ENCODE measurements around the gene ACSL1.

ACSL1 gene

DNA sequence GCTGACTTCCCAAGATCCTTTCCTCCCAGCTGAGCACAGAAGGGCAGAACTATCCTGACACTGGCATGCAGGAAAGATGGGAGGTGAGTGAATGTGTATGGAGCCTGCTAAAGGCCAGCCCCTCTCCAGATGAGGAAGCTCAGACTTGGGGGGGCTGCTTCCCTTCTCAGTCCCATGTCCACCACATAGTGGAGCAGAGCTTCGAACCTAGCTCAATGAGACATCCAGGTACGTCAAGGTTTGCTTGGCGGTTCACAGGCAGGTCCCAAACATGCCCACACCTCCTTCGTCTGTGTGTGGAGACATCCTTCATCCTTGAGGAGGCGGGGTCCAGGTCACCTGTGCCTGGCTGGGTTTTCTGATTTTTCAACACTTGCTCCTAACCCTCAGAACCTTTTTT, 31.3 kb downstream of the ACSL1 start:
- TF ChIP-seq, protein P1, sequence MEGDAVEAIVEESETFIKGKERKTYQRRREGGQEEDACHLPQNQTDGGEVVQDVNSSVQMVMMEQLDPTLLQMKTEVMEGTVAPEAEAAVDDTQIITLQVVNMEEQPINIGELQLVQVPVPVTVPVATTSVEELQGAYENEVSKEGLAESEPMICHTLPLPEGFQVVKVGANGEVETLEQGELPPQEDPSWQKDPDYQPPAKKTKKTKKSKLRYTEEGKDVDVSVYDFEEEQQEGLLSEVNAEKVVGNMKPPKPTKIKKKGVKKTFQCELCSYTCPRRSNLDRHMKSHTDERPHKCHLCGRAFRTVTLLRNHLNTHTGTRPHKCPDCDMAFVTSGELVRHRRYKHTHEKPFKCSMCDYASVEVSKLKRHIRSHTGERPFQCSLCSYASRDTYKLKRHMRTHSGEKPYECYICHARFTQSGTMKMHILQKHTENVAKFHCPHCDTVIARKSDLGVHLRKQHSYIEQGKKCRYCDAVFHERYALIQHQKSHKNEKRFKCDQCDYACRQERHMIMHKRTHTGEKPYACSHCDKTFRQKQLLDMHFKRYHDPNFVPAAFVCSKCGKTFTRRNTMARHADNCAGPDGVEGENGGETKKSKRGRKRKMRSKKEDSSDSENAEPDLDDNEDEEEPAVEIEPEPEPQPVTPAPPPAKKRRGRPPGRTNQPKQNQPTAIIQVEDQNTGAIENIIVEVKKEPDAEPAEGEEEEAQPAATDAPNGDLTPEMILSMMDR (conservative IDR thresholded peaks at IDR 0.05): no peak
- H3K27ac ChIP-seq: peak overlapping the region; percentile 79

DNA sequence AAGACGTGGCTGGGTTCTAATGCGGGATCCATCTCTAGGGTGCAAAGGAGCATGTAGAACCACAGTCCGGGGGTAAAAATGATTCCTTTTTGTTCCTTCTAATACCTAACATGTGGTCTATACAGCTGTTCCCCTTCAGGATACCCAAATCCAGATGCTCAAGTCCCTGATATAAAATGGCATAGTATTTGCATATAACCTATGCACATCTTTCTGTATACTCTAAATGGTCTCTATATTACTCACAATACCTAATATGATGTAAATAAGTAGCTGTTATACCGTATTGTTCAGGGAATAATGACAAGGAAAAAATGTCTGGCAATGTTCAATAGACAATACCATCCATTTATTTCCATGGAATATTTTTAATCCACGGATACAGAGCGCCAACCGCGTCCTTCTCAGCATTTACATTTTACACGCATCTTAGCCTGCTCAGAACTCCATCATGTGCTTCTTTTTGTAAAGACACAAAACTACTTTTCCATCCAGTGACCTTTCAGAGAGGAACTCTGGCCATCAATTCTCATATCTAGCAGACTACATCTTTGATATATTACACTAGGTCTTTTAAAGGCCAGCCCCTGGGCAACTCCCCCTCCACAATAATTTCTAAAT, 31.9 kb downstream of the ACSL1 start:
- TF ChIP-seq, protein P1 (conservative IDR thresholded peaks at IDR 0.05): no peak
- peak overlapping the region; percentile 79 for H3K27ac ChIP-seq

DNA sequence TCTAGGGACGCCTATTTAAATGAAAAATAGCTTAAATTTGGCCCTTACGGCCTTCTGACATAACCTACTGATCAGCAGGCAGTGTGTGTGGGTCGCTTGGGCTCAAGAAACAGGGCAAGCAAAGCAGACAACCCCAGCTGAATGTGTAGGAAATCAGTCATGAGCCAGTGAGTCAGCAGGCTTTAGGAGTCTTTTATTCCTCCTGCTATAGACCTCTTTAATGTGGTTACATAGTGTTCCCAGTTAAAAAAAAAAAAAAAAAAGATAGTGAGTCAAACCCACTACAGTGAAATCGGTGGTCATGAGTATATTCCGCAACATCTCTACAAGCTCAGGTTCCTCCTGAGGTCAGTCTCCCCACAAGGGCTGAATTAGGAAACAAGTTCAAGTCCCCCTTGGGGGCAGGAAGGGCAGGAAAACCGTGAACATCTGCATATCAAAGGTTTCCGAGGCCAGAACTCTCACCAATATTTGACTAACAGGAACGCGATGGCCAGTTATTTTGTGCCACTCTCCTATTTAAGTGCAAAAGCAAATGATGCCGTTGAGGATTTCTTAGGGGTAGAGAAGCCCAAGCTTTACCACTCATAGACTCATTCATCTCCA, 32.7 kb downstream of the ACSL1 start:
- TF ChIP-seq, protein P1 (conservative IDR thresholded peaks at IDR 0.05): no peak
- H3K27ac ChIP-seq: peak overlapping the region; percentile 79

DNA sequence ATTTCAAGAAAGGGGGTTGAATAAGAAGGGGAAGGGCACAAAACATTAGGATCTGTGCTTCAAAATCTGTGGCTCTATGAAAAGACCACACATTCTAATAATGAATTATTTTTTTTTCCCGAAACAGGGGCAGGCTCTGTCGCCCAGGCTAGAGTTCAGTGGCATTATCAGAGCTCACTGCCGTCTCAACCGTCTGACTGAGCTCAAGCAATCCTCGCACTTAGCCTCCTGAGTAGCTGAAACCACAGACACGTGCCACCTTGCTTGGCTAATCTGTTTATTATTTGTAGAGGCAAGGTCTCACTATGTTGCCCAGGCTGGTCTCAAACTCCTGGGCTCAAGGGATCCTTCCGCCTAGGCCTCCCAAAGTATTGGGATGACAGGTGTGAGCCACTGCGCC, 33.4 kb downstream of the ACSL1 start:
- H3K27ac ChIP-seq: peak overlapping the region; percentile 79
- TF ChIP-seq, protein P1 (conservative IDR thresholded peaks at IDR 0.05): no peak

DNA sequence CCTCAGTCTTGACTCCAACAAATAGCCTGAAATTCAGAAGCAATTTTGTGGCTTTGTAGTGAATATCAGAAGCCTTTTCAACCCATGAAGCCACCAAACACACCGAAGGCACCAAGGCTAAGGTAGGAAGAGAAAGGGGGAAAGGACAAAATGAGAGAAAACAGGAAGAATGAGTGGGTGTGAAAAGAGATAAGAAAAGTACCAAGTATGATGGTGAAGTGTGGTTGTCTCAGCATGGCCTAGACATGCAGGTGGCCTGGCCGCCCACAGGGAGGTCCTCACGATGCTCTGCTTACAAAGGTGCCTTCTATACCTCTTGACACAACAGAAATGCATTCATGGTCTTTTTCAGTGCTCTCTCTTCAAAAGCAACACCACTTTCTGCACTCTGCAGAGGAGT, 34.9 kb downstream of the ACSL1 start:
- H3K27ac ChIP-seq: no peak overlapping the region
- TF ChIP-seq, protein P1 (conservative IDR thresholded peaks at IDR 0.05): no peak

DNA sequence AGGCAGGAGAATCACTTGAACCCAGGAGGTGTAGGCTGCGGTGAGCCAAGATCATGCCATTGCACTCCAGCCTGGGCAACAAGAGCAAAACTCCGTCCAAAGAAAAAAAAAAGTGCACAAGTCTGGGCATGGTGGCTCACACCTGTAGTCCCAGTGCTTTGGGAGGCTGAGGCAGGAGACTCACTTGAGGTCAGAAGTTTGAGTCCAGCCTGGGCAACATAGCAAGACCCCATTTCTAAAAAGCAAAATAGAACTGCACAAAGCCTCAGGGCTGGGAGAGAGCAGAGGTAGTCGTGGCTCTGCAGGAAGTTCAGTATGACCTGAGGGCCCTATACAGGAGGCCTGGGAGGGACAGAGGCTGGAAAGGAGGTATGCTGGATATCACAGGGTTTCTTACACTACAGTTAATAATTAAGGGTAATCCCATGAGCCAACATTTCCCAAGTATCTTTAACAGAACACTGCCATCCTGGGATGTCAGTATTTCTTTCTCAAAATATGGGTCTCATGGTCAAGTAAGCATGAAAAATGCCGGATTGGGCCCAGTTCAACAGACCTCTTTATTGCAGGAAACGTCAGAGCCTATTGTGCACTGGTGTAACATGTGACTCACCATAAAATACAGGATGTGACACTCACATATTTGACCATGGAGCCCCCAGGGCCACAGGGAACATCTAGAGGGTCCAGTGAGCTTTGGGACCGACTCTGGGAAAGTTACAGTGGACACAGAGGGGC, 37.8 kb downstream of the ACSL1 start:
- TF ChIP-seq, protein P1 (conservative IDR thresholded peaks at IDR 0.05): no peak
- H3K27ac ChIP-seq: no peak overlapping the region

DNA sequence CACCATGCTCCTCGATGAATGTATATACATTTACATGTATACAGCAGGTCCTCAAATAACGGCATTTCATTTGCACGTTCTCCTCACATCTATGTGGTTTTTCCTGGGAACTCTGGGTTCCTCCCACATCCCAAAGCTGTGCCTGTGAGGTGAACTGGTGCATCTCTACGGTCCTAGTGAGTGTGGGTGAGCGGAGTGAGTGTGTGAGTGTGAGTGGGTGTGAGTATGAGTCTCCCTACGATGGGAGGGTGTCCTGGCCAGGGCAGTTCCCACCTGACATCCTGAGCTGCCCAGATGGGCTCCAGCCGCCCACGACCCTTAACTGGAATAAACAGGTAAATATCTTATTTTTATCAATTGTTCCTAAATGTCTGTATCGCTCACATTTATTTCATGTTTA, 40.0 kb downstream of the ACSL1 start:
- TF ChIP-seq, protein P1 (conservative IDR thresholded peaks at IDR 0.05): no peak

More for the DNA sequence above, 40.0 kb downstream of the ACSL1 start:
- no peak overlapping the region for H3K27ac ChIP-seq

Data from VCaP (cell line).